Endothelial cell (in vitro differentiated cells): ENCODE data around the gene PIK3C2G. TPM values are rescaled to one million over a fixed set of nuclear protein-coding genes. Genes with fewer than 3 reads are reported as not detected.

Experiments used
- DNase-seq: peaks from one replicate; pipeline ENCODE4 v3.0.0; 2021; ENCODE audit warnings: low spot score
- H3K27ac Mint-ChIP-seq: one replicate; pipeline ENCODE4 v1.8.0; 2021; ENCODE audit warnings: mixed read lengths, inconsistent platforms; ENCODE audit not compliant: unreplicated experiment
- H3K27me3 Mint-ChIP-seq: one replicate; pipeline ENCODE4 v1.8.0; 2021; ENCODE audit warnings: mild to moderate bottlenecking, moderate library complexity, mixed read lengths, inconsistent platforms; ENCODE audit not compliant: unreplicated experiment
- H3K36me3 Mint-ChIP-seq: one replicate; pipeline ENCODE4 v1.8.0; 2021; ENCODE audit warnings: mild to moderate bottlenecking, low read depth, mixed read lengths, inconsistent platforms; ENCODE audit not compliant: unreplicated experiment
- H3K4me1 Mint-ChIP-seq: one replicate; pipeline ENCODE4 v1.8.0; 2021; ENCODE audit warnings: mild to moderate bottlenecking, mixed read lengths, inconsistent platforms; ENCODE audit not compliant: unreplicated experiment
- H3K4me3 Mint-ChIP-seq: one replicate; pipeline ENCODE4 v1.8.0; 2021; ENCODE audit warnings: mild to moderate bottlenecking, mixed read lengths, inconsistent platforms; ENCODE audit not compliant: unreplicated experiment
- H3K9me3 Mint-ChIP-seq: one replicate; pipeline ENCODE4 v1.8.0; 2021; ENCODE audit warnings: mixed read lengths, inconsistent platforms; ENCODE audit not compliant: unreplicated experiment
- CTCF ChIP-seq: fragments of 200-600 bp; sonication (generic); IDR thresholded peaks from one replicate; pipeline ENCODE4 v1.5.0; 2021; ENCODE audit warnings: antibody characterized with exemption; ENCODE audit not compliant: unreplicated experiment
- total RNA-seq: library from RNA; stranded (reverse); fragmentation: NEBNext Ultra II Directional; extraction: Animal tissue kit (Norgen Biotek cat#: 25700); gene quantifications from one replicate; pipeline ENCODE4 v1.2.1, GENCODE V29; 2021; ENCODE audit not compliant: unreplicated experiment

The PIK3C2G gene
- total RNA-seq, 1 donor from 2014 or later: not detected

GRCh38 chr12:18482601-18483120 is 221.3 kb downstream of the PIK3C2G start:
- H3K4me1 Mint-ChIP-seq: peaks cover 4% of the 10 kb centered on the region
- no peaks in the 10 kb centered on the region for H3K36me3 Mint-ChIP-seq
- no peak for DNase-seq
- no peaks in the 10 kb centered on the region for H3K9me3 Mint-ChIP-seq
- H3K27me3 Mint-ChIP-seq: no peaks in the 10 kb centered on the region
- H3K4me3 Mint-ChIP-seq: no peak overlapping the region
- H3K27ac Mint-ChIP-seq: no peak overlapping the region
- no peak for TF ChIP-seq CTCF

GRCh38 chr12:18483698-18484325 is 222.5 kb downstream of the PIK3C2G start:
- H3K27ac Mint-ChIP-seq: no peak overlapping the region

GRCh38 chr12:18486036-18486435 is 224.7 kb downstream of the PIK3C2G start:
- no peak overlapping the region for H3K4me3 Mint-ChIP-seq
- no peaks in the 10 kb centered on the region for H3K9me3 Mint-ChIP-seq
- DNase-seq: no peak
- TF ChIP-seq CTCF: no peak
- peaks cover 8% of the 10 kb centered on the region for H3K4me1 Mint-ChIP-seq
- no peak overlapping the region for H3K27ac Mint-ChIP-seq
- no peaks in the 10 kb centered on the region for H3K27me3 Mint-ChIP-seq
- no peaks in the 10 kb centered on the region for H3K36me3 Mint-ChIP-seq

More at GRCh38 chr12:18483698-18484325, 222.5 kb downstream of the PIK3C2G start:
- H3K27me3 Mint-ChIP-seq: no peaks in the 10 kb centered on the region
- H3K36me3 Mint-ChIP-seq: no peaks in the 10 kb centered on the region
- peaks cover 4% of the 10 kb centered on the region for H3K4me1 Mint-ChIP-seq
- no peak for TF ChIP-seq CTCF
- H3K9me3 Mint-ChIP-seq: no peaks in the 10 kb centered on the region
- no peak overlapping the region for H3K4me3 Mint-ChIP-seq
- no peak for DNase-seq

GRCh38 chr12:18487509-18487908 is 226.2 kb downstream of the PIK3C2G start:
- no peak for DNase-seq
- H3K9me3 Mint-ChIP-seq: no peaks in the 10 kb centered on the region
- H3K4me3 Mint-ChIP-seq: no peak overlapping the region
- no peak for TF ChIP-seq CTCF
- no peaks in the 10 kb centered on the region for H3K36me3 Mint-ChIP-seq
- H3K4me1 Mint-ChIP-seq: peaks cover 8% of the 10 kb centered on the region
- no peak overlapping the region for H3K27ac Mint-ChIP-seq
- H3K27me3 Mint-ChIP-seq: no peaks in the 10 kb centered on the region

- no peak for DNase-seq
- no peak for TF ChIP-seq CTCF
- no peak overlapping the region for H3K4me3 Mint-ChIP-seq
- H3K36me3 Mint-ChIP-seq: no peaks in the 10 kb centered on the region
- H3K9me3 Mint-ChIP-seq: no peaks in the 10 kb centered on the region
- H3K4me1 Mint-ChIP-seq: peaks cover 8% of the 10 kb centered on the region
- H3K27me3 Mint-ChIP-seq: no peaks in the 10 kb centered on the region
- H3K27ac Mint-ChIP-seq: no peak overlapping the region
Observed at GRCh38 chr12:18492372-18493025, 231.2 kb downstream of the PIK3C2G start.
